Endothelial cell of umbilical vein (primary cell): ENCODE results near the gene KRT77. TPM values are rescaled to one million over a fixed set of nuclear protein-coding genes. Genes with fewer than 3 reads are reported as not detected.

Source experiments
- BruUV-seq: library from RNA; stranded (reverse); fragments of 400-500 nt; replicated peaks from 2 replicates; lab custom pipeline; 2021; lab: Mats Ljungman, UMichigan
- CTCF ChIA-PET: fragments of 300-600, 350-600 bp; sonication (Branson Sonifier 250); formaldehyde crosslinking; loops from one replicate; lab custom pipeline; 2021; ENCODE audit warnings: antibody characterized with exemption, inconsistent platforms; lab: Charles Lee
- POLR2A ChIA-PET: fragments of 300-600, 350-600 bp; sonication (Branson Sonifier 250); formaldehyde crosslinking; loops from one replicate; lab custom pipeline; 2021; ENCODE audit warnings: antibody characterized with exemption, inconsistent platforms; lab: Charles Lee
- DNase-seq: peaks from one replicate; pipeline ENCODE4 v3.0.0-alpha.2; 2011; ENCODE audit warnings: low read depth, low spot score
- FAIRE-seq: peaks from 2 replicates; lab custom pipeline; 2011; peaks lifted over from hg19 to GRCh38; lab: Jason Lieb, UNC
- H2AFZ ChIP-seq: 2 replicates; pipeline ENCODE4 v1.6.0; 2012; ENCODE audit warnings: low read depth, low read length, control low read depth, inconsistent platforms
- H3K27ac ChIP-seq: 2 replicates; pipeline ENCODE4 v1.5.1; 2011; ENCODE audit warnings: low read depth, mild to moderate bottlenecking, control low read depth, low read length, moderate library complexity; ENCODE audit not compliant: insufficient read depth
- H3K27me3 ChIP-seq, 2 experiments: 2 replicates each; pipeline versions ENCODE4 v1.6.0 to v1.6.1; 2011; ENCODE audit warnings: low read length in 2 of 2, mixed read lengths in 1 of 2; ENCODE audit not compliant: control insufficient read depth in 2 of 2, insufficient read depth in 2 of 2
- H3K36me3 ChIP-seq, 2 experiments: 2 replicates in 1 of 2; 3 replicates in 1 of 2; pipeline ENCODE4 v1.5.1; 2011; ENCODE audit warnings: low read length in 2 of 2, mild to moderate bottlenecking in 1 of 2, moderate library complexity in 1 of 2; ENCODE audit not compliant: control insufficient read depth in 2 of 2, insufficient read depth in 2 of 2; ENCODE audit errors: extremely low read depth in 1 of 2
- H3K4me1 ChIP-seq: 3 replicates; pipeline ENCODE4 v1.5.1; 2011; ENCODE audit warnings: mild to moderate bottlenecking, low read length; ENCODE audit not compliant: control insufficient read depth, insufficient read depth; ENCODE audit errors: extremely low read depth
- H3K4me2 ChIP-seq: 2 replicates; pipeline ENCODE4 v1.6.1; 2011; ENCODE audit warnings: low read length, control low read depth, mixed read lengths; ENCODE audit not compliant: insufficient read depth
- H3K4me3 ChIP-seq, 3 experiments: fragments of 200-600 bp in 1 of 3; sonication (generic), shearing (Covaris generic) in 1 of 3; replicated peaks in 1 of 3; 2 replicates each; pipeline ENCODE4 v1.5.1; 2011 to 2016; ENCODE audit warnings: control low read depth in 3 of 3, low read length in 3 of 3, mild to moderate bottlenecking in 2 of 3, inconsistent platforms in 1 of 3, low read depth in 1 of 3, moderate library complexity in 1 of 3; ENCODE audit not compliant: insufficient read depth in 1 of 3
- H3K79me2 ChIP-seq: 2 replicates; pipeline ENCODE4 v1.6.0; 2012; ENCODE audit warnings: low read length, inconsistent platforms; ENCODE audit not compliant: control insufficient read depth, insufficient read depth
- H3K9ac ChIP-seq: replicated peaks from 2 replicates; pipeline ENCODE3; 2011; ENCODE audit warnings: low read length, control low read depth; ENCODE audit not compliant: insufficient read depth; ENCODE audit errors: extremely low read depth
- H3K9me1 ChIP-seq: replicated peaks from 3 replicates; pipeline ENCODE4 v1.6.0; 2011; ENCODE audit warnings: mild to moderate bottlenecking, low read length; ENCODE audit not compliant: control insufficient read depth, insufficient read depth; ENCODE audit errors: extremely low read depth
- H3K9me3 ChIP-seq: replicated peaks from 2 replicates; pipeline ENCODE4 v1.5.1; 2012; ENCODE audit warnings: low read length, inconsistent platforms; ENCODE audit not compliant: control insufficient read depth, insufficient read depth
- H4K20me1 ChIP-seq: replicated peaks from 2 replicates; pipeline ENCODE3; 2011; ENCODE audit warnings: mild to moderate bottlenecking, low read length; ENCODE audit not compliant: control insufficient read depth, insufficient read depth; ENCODE audit errors: extremely low read depth
- CTCF ChIP-seq, 2 donors: IDR thresholded peaks; 1 replicate in 1 of 2; 2 replicates in 1 of 2; pipeline ENCODE4 v1.5.1; 2011; ENCODE audit warnings: low read length in 2 of 2, mild to moderate bottlenecking in 2 of 2, moderate library complexity in 2 of 2, control low read depth in 1 of 2, inconsistent platforms in 1 of 2, low read depth in 1 of 2; ENCODE audit not compliant: insufficient read depth in 1 of 2; ENCODE audit errors: extremely low read depth in 1 of 2
- EZH2 ChIP-seq: IDR thresholded peaks from 2 replicates; pipeline ENCODE4 v1.6.1; 2012; ENCODE audit warnings: borderline replicate concordance, low read depth, mild to moderate bottlenecking, moderate library complexity, low read length, inconsistent platforms; ENCODE audit not compliant: severe bottlenecking
- FOS ChIP-seq: IDR thresholded peaks from 2 replicates; pipeline ENCODE4 v1.6.1; 2011; ENCODE audit warnings: mild to moderate bottlenecking, low read length, moderate library complexity, borderline replicate concordance; ENCODE audit not compliant: insufficient read depth
- GATA2 ChIP-seq: IDR thresholded peaks from 2 replicates; pipeline ENCODE4 v1.7.0; 2011; ENCODE audit warnings: low read depth, mild to moderate bottlenecking, moderate library complexity, mixed read lengths, low read length; ENCODE audit not compliant: insufficient read length, insufficient read depth
- JUN ChIP-seq: IDR thresholded peaks from 2 replicates; pipeline ENCODE4 v1.6.1; 2011; ENCODE audit warnings: borderline replicate concordance, low read depth; ENCODE audit not compliant: insufficient read length, insufficient read depth
- MAX ChIP-seq: IDR thresholded peaks from 2 replicates; pipeline ENCODE4 v1.6.1; 2011; ENCODE audit not compliant: insufficient read depth, insufficient read length
- MYC ChIP-seq: IDR thresholded peaks from one replicate; pipeline ENCODE4 v1.6.1; 2011; ENCODE audit warnings: mild to moderate bottlenecking, low read depth, low read length
- POLR2A ChIP-seq: IDR thresholded peaks from 2 replicates; pipeline ENCODE4 v1.6.1; 2012; ENCODE audit warnings: low read depth, mild to moderate bottlenecking, control low read depth, low read length
- POLR2AphosphoS5 ChIP-seq: IDR thresholded peaks from 2 replicates; pipeline ENCODE4 v1.6.1; 2012; ENCODE audit warnings: low read depth, mild to moderate bottlenecking, control low read depth, low read length, moderate library complexity; ENCODE audit not compliant: insufficient read depth
- dilution Hi-C: fragments of 300-500 bp; cut with MboI; formaldehyde crosslinking; loops from one replicate; pipeline ENCODE4 v1.15.0; 2019; ENCODE audit warnings: low sequenced_read_pairs; ENCODE audit not compliant: extremely low pct_ligation_motif_present
- intact Hi-C: fragments of 100-400 bp; cut with micrococcal nuclease; formaldehyde crosslinking; loops from one replicate; pipeline ENCODE4 v1.10.0; 2022
- polyA plus RNA-seq, 4 experiments: library from polyadenylated mRNA; depleted of rRNA in 3 of 4; stranded (reverse) in 3 of 4; unstranded in 1 of 4; fragments of >200 nt; gene quantifications; 2 replicates each; pipeline versions ENCODE4 v1.2.1 to v1.2.3, GENCODE V29; 2011 to 2012; ENCODE audit warnings: missing spikeins in 1 of 4
- total RNA-seq: library from RNA; stranded (reverse); gene quantifications from 2 replicates; pipeline ENCODE4 v1.2.3, GENCODE V29; 2021

Gene KRT77
- total and polyA plus RNA-seq, 2 donors (not counting 3 experiments of a cell fraction or from before 2014, with no cell fraction given) = not detected

- no peak overlapping the region for H3K4me2 ChIP-seq
- no peak for DNase-seq
- dilution Hi-C loops = no loop called here
- POLR2A ChIA-PET = no interaction called here
- no peaks in the 10 kb centered on the region for H3K36me3 ChIP-seq
- H3K4me3 ChIP-seq = no peak overlapping the region
- no peaks in the 10 kb centered on the region for H3K4me1 ChIP-seq
- no peaks in the 10 kb centered on the region for H3K9me3 ChIP-seq
- H3K27ac ChIP-seq = no peak overlapping the region
- FAIRE-seq = no peak
- no peaks in the 10 kb centered on the region for H4K20me1 ChIP-seq
- no peak for TF ChIP-seq GATA2
- TF ChIP-seq MYC = no peak
- no peak for TF ChIP-seq JUN
- no peak for TF ChIP-seq FOS
- TF ChIP-seq POLR2A = no peak
- no peak for TF ChIP-seq EZH2
- TF ChIP-seq POLR2AphosphoS5 = no peak
- TF ChIP-seq CTCF (IDR thresholded peaks at IDR 0.05; ENCODE audit: extremely low read depth in 1 of 2, insufficient read depth in 1 of 2, low read depth in 1 of 2, low read length in 2 of 2) = no peak
- TF ChIP-seq MAX = no peak
- no peaks in the 10 kb centered on the region for H3K9me1 ChIP-seq
- H3K79me2 ChIP-seq = no peaks in the 10 kb centered on the region
- intact Hi-C loops = loop anchor here (5.0 to 10.0 kb wide), 2 partner anchors 172 to 289 kb away; no protein-coding TSS in a partner anchor
- H3K27me3 ChIP-seq = peaks cover 22 to 40% of the 10 kb centered on the region in 2 experiments
- H2AFZ ChIP-seq = no peak overlapping the region
- CTCF ChIA-PET = interaction anchor here (1.5 kb wide), 1 partner anchor 172 kb away, joined by 9 read pairs; no protein-coding TSS in a partner anchor
- BruUV-seq = no TSS peak
- H3K9ac ChIP-seq = no peak overlapping the region
Observed at GRCh38 chr12:52693261-52693660, 10.1 kb downstream of the KRT77 start.
